GM19023 (cell line): ENCODE data around the gene TOR4A.

Experiments used
- ATAC-seq: cut with Tn5 transposase; IDR thresholded peaks from one replicate; pipeline ENCODE4 v1.9.1; 2021; ENCODE audit warnings: mild to moderate bottlenecking, moderate library complexity; ENCODE audit not compliant: unreplicated experiment

The TOR4A gene

GRCh38 chr9:137293482-137294090 lies 16.1 kb downstream of the TOR4A start:
- no peak for ATAC-seq

- ATAC-seq, result no peak
These were observed 16.7 kb downstream of the TOR4A start for GRCh38 chr9:137294091-137294680.

GRCh38 chr9:137294681-137295237 lies 17.2 kb downstream of the TOR4A start:
- no peak for ATAC-seq

- no peak for ATAC-seq
These were observed 17.8 kb downstream of the TOR4A start for GRCh38 chr9:137295238-137295811.

- ATAC-seq, result no peak
These were observed 18.5 kb downstream of the TOR4A start for GRCh38 chr9:137295849-137296669.

DNA sequence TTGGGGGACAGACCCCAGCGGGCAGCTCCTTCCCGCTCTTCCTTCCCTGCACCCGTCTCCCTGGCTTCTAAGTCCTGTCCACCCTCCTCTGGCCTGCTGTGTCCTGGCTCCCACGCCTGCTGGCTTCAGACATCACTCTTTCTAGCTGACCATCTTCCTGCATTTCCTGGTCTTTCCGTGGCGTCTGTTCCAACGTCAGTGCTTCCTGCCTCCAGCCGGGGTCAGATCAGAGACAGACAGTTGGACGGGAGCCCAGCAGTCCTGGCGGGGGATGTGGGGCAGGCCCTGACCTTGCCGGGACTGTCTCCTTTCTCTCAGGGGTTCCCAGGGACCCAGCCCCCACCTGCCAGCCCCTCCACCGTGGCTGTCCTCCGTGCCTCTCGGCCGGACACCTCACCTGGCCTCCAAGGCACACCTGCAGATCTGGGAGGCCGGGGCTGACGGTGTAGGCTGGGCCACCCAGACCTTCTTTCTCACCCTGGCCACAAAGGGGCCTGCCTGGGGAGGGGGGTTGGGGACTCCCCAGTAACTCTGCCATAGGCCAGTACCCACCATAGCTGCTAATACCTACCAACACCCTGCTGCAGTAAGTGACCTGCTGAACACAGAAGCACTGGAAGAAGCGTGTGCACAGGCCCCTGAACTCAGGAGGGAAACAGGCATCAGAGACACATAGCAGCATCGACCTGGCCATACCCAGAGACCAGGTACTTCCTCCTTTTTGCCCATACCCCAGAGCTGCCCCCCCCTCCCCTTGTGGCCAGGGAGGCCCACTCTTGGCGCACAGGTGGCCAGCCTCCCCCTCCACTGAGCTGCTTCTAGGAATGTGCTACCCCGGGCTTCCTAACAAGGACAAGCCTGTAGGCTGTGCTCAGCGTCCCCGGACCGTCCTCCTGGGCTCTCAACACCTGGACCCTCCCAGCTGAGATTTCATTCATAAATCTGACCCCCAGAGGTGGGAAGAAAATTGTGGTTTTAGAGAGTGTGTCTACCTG lies 19.4 kb downstream of the TOR4A start:
- ATAC-seq, result no peak

DNA sequence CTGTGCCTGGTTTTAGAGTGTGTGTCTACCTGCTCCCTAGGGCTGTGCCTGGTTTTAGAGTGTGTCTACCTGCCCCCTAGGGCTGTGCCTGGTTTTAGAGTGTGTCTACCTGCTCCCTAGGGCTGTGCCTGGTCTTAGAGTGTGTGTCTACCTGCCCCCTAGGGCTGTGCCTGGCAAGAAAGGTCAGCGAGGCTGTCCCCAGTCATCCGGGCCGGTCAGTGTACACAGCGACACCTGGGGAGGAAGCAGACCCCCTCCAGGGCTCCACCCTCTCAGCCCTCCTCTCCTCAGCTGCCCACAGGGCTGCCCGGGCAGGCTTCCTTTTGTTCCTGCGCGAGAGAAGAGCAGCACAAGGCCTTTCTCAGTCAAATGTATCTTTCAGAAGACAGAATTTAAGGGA lies 20.4 kb downstream of the TOR4A start:
- no peak for ATAC-seq

- no peak for ATAC-seq
These were observed 21.1 kb downstream of the TOR4A start for GRCh38 chr9:137298401-137299202.

GRCh38 chr9:137299203-137299565 lies 21.7 kb downstream of the TOR4A start:
- ATAC-seq, result no peak

DNA sequence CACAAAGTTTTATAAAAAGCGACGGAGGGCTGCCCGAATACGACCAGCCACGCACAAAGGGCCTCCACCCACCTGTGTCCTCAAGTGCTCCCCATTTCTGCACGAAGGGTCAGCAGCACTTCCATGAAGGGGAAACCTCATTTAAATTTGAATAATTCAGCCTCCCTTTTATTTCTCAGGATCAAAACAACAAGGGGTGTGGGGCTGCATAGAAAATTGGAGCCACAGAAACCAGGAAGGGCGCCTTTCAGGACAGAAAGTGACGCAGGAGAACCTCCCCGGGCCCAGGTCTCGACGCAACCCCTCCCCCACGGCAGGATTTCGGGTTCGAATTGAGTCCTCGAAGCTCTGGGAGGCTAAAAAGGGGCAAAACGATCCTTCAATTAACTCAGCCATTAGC lies 22.4 kb downstream of the TOR4A start:
- ATAC-seq, result no peak

DNA sequence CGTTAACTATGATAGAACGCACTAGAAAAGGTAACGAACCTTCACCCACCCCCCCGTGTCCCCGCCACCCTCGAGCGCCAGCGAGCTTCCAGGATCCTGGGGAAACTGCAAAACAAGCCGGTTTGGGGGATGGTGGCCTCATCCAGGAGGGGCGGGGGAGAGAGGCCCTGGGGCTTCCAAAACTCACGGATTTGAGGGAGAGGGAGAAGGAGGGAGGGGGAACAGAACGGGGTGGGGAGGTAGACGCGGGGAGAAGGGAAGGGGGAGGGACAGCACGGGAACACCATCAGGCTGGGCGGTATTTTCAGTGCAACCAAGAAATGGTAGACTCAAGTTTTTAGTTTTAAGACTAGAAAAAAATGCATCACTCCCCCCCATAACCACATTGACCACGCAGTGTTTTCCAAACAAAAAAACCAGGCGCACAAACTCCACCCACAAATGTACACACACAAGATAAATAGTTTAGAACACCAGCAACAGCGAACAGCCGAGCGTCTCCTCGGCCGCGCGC lies 23.1 kb downstream of the TOR4A start:
- ATAC-seq, result no peak

- ATAC-seq, result no peak
These were observed 23.8 kb downstream of the TOR4A start for GRCh38 chr9:137301081-137301947.

DNA sequence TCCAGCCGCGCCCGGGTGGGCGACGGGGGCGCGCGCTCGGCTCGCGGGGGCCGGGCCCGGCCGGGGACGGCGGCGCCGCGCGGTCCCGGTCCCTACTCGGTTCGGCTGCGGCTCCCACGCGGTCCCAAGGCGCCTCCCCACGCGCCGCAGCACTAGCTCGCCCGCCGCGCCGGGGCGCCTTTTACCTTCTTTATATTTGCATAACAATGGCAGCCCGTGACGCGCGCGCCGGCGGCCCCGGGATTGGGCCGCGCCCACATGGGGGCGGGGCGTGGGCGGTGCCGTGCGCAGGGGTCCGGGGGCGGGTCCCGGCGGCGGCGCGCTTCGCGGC lies 24.6 kb downstream of the TOR4A start, which contains the start of gene NRARP:
Gene NRARP (minus strand): TSS at position 154 of the 331 bp plus-strand sequence. CDS start 343 bp downstream, outside the sequence.
- ATAC-seq, result peak; percentile 73

DNA sequence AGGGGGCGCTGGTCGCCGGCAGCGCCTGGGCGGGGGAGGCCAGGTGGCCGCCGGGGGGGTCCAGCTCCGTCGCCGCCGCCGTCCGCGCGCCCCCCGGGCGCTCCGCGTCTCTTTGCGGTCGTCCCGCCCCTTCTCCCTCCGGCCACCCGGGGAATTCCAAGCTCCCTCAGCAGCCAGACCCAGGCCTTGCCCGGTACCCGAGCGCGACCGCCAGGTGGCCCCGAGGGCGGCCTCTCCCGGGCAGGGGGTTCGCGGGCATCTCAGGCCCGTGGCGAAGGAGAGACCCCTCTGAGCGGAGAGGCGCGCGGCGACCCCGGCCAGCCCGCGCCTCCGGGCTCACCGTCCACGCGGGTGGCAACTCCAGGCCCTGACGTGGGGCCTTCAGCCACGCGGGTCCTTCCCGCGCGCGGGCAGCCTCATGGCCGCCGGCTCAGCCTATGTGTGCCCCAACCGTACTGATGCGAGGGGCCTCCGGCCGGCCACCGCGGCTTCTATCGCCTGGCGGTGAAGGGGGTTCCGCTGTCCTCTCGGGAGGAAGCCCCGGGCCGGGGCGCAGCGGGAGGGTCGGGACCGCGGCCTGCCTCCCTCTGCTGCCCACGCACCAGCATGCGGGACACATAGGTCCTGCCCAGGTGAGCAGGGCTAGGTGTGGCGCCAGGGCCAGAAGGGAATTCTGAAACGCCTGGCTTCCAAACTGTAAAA lies 25.1 kb downstream of the TOR4A start:
- ATAC-seq, result peak; percentile 41

DNA sequence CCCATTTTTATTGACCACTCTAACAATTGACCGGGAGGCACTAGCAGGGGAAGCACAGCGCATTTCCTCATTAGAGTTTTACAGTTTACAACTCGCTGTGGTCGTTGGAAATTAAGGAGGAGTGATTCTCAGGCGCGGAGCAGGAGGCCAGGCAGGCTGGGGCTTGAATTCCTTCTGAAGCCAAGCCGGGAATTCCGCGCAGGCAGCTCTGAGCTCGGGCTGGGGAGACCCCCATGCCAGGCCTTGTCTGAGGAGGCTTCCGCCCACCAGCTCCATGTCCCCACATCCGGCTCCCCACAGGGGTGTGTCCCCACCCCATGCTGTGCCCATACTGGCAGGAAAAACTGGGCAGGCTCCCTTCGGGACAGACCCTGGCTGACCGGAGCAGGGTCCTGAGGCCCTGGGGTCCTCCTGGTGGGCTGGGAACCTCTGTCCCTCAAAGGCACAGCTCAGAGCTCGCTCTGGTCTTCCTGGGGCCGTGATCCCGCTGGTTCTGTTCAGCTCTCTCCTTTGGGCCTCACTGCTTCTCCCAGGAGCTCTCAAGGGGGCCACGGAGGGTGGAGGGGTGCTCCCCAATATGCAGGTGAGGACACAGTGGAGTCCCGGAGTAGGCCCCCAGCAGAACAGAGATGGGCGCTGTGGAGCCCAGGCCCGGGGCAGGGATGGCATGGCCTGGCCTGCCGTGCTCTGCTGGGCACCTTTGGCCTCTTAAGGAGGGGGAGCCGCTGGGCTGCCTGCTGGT lies 25.8 kb downstream of the TOR4A start:
- ATAC-seq, result no peak

DNA sequence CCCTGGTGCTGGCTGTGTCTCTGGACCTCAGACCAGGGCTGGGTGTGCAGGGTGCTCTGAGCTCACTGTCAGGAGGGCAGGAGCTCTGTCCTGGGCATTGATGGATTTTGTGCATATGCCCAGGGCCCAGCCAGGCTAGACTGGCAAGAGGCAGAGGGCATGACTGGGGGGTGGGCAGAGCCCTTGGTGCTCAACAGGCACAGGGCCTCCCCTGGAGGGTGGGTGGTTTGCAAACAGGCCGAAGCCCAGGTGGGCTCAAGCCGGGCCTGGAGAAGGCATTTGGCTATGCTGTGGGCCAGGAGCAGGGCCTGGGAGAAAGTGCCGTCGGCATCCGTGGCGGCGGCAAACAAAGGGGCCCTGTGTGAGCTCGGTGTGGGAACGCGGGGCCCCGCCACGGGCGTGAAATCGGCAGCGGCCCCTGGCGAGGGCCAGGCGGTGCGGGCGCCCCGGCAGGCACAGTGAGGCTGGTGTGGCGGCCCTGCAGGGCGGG lies 26.4 kb downstream of the TOR4A start:
- ATAC-seq, result no peak
